ENCODE measurements around the gene SMIM7. TPM values are rescaled to one million over a fixed set of nuclear protein-coding genes. Genes with fewer than 3 reads are reported as not detected.
"Not testable (repeated sequence)": the region's sequence is repeated elsewhere in the genome, so short reads cannot be mapped to it uniquely, and the experiment has no call there.

Gene SMIM7
- total RNA-seq, 1 experiment from 2014 or later, result 148 TPM

GRCh38 chr19:16660763-16661479 is 977 bp upstream of the SMIM7 start, which contains the start of gene TMEM38A:
Gene TMEM38A (plus strand): TSS chr19:16661139. CDS start chr19:16661218, 79 bp downstream.
- in situ Hi-C loops (cut with HindIII; ENCODE audit: low pct_unique_long_range_greater_than_20kb, low sequenced_read_pairs), result no loop called here
- DNase-seq (ENCODE audit: low read depth), result peak; percentile 21

- in situ Hi-C loops (cut with HindIII; ENCODE audit: low pct_unique_long_range_greater_than_20kb, low sequenced_read_pairs), result no loop called here
- no peak for DNase-seq (ENCODE audit: low read depth)
Measured at GRCh38 chr19:16659464-16659831, 496 bp downstream of the SMIM7 start.

GRCh38 chr19:16657384-16657783 is 2.6 kb downstream of the SMIM7 start:
- in situ Hi-C loops (cut with HindIII; ENCODE audit: low pct_unique_long_range_greater_than_20kb, low sequenced_read_pairs), result no loop called here
- no peak for DNase-seq (ENCODE audit: low read depth)

- in situ Hi-C loops (cut with HindIII; ENCODE audit: low pct_unique_long_range_greater_than_20kb, low sequenced_read_pairs), result no loop called here
- DNase-seq (ENCODE audit: low read depth), result no peak
Measured at GRCh38 chr19:16655727-16656126, 4.2 kb downstream of the SMIM7 start.

GRCh38 chr19:16654627-16655026 is 5.3 kb downstream of the SMIM7 start:
- in situ Hi-C loops (cut with HindIII; ENCODE audit: low pct_unique_long_range_greater_than_20kb, low sequenced_read_pairs), result no loop called here
- DNase-seq (ENCODE audit: low read depth), result no peak

- DNase-seq (ENCODE audit: low read depth), result peak; percentile 35
- in situ Hi-C loops (cut with HindIII; ENCODE audit: low pct_unique_long_range_greater_than_20kb, low sequenced_read_pairs), result no loop called here
Measured at GRCh38 chr19:16654140-16654539, 5.8 kb downstream of the SMIM7 start.

GRCh38 chr19:16652854-16653253 is 7.1 kb downstream of the SMIM7 start:
- in situ Hi-C loops (cut with HindIII; ENCODE audit: low pct_unique_long_range_greater_than_20kb, low sequenced_read_pairs), result no loop called here
- no peak for DNase-seq (ENCODE audit: low read depth)

- DNase-seq (ENCODE audit: low read depth); in situ Hi-C loops (cut with HindIII; ENCODE audit: low pct_unique_long_range_greater_than_20kb, low sequenced_read_pairs): not testable (repeated sequence)
Measured at GRCh38 chr19:16651421-16652188, 8.3 kb downstream of the SMIM7 start.

GRCh38 chr19:16650821-16651220 is 9.1 kb downstream of the SMIM7 start:
- in situ Hi-C loops (cut with HindIII; ENCODE audit: low pct_unique_long_range_greater_than_20kb, low sequenced_read_pairs), result no loop called here
- DNase-seq (ENCODE audit: low read depth), result no peak

GRCh38 chr19:16649734-16650133 is 10.2 kb downstream of the SMIM7 start:
- peak; percentile 24 for DNase-seq (ENCODE audit: low read depth)
- in situ Hi-C loops (cut with HindIII; ENCODE audit: low pct_unique_long_range_greater_than_20kb, low sequenced_read_pairs), result no loop called here

- DNase-seq (ENCODE audit: low read depth), result no peak
- in situ Hi-C loops (cut with HindIII; ENCODE audit: low pct_unique_long_range_greater_than_20kb, low sequenced_read_pairs), result no loop called here
Measured at GRCh38 chr19:16645140-16645539, 14.8 kb downstream of the SMIM7 start.

- in situ Hi-C loops (cut with HindIII; ENCODE audit: low pct_unique_long_range_greater_than_20kb, low sequenced_read_pairs), result no loop called here
- no peak for DNase-seq (ENCODE audit: low read depth)
Measured at GRCh38 chr19:16641695-16642094, 18.2 kb downstream of the SMIM7 start.

- DNase-seq (ENCODE audit: low read depth), result no peak
- in situ Hi-C loops (cut with HindIII; ENCODE audit: low pct_unique_long_range_greater_than_20kb, low sequenced_read_pairs), result no loop called here
Measured at GRCh38 chr19:16640951-16641350, 19.0 kb downstream of the SMIM7 start.

GRCh38 chr19:16638666-16639065 is 21.3 kb downstream of the SMIM7 start:
- no peak for DNase-seq (ENCODE audit: low read depth)
- in situ Hi-C loops (cut with HindIII; ENCODE audit: low pct_unique_long_range_greater_than_20kb, low sequenced_read_pairs), result no loop called here

- in situ Hi-C loops (cut with HindIII; ENCODE audit: low pct_unique_long_range_greater_than_20kb, low sequenced_read_pairs), result no loop called here
- no peak for DNase-seq (ENCODE audit: low read depth)
Measured at GRCh38 chr19:16637535-16637934, 22.4 kb downstream of the SMIM7 start.

GRCh38 chr19:16631465-16631864 is 28.5 kb downstream of the SMIM7 start:
- in situ Hi-C loops (cut with HindIII; ENCODE audit: low pct_unique_long_range_greater_than_20kb, low sequenced_read_pairs), result no loop called here
- DNase-seq (ENCODE audit: low read depth), result no peak

- in situ Hi-C loops (cut with HindIII; ENCODE audit: low pct_unique_long_range_greater_than_20kb, low sequenced_read_pairs), result no loop called here
- peak; percentile 22 for DNase-seq (ENCODE audit: low read depth)
Measured at GRCh38 chr19:16628984-16629691, 30.8 kb downstream of the SMIM7 start.

GRCh38 chr19:16628183-16628983 is 31.6 kb downstream of the SMIM7 start, which contains the start of gene MED26:
Gene MED26 (minus strand): TSS chr19:16628204. CDS start chr19:16627943, 261 bp downstream.
- peak; percentile 96 for DNase-seq (ENCODE audit: low read depth)
- in situ Hi-C loops (cut with HindIII; ENCODE audit: low pct_unique_long_range_greater_than_20kb, low sequenced_read_pairs), result no loop called here
